Gastrocnemius medialis (tissue), 4 donors: ENCODE measurements around the gene TAMALIN. TPM values are rescaled to one million over a fixed set of nuclear protein-coding genes. Genes with fewer than 3 reads are reported as not detected.

Experiments used
- ATAC-seq, 2 donors: fragments of 150-250 bp; one replicate each; pipeline ENCODE4 v1.9.1; 2016
- DNase-seq, 2 donors: peaks; one replicate each; pipeline ENCODE4 v3.0.0-alpha.2; 2019
- H3K27ac ChIP-seq, 4 donors: fragments of 200-600 bp; sonication (generic); 1 replicate in 1 of 4; 2 replicates in 3 of 4; pipeline ENCODE4 v1.5.1; 2016 to 2018; ENCODE audit warnings: mild to moderate bottlenecking in 2 of 4, moderate library complexity in 1 of 4
- H3K27me3 ChIP-seq, 3 donors: fragments of 200-600 bp; sonication (generic) in 2 of 3; 1 replicate in 1 of 3; 2 replicates in 2 of 3; pipeline versions ENCODE4 v1.5.1 to v1.6.0; 2016 to 2019; ENCODE audit warnings: mild to moderate bottlenecking in 1 of 3, moderate library complexity in 1 of 3
- H3K36me3 ChIP-seq, 2 donors: fragments of 200-600 bp; sonication (generic) in 1 of 2; one replicate each; pipeline ENCODE4 v1.5.1; 2017 to 2018
- H3K4me1 ChIP-seq, 2 donors: fragments of 200-600 bp; sonication (generic) in 1 of 2; one replicate each; pipeline ENCODE4 v1.5.1; 2016 to 2017; ENCODE audit warnings: mild to moderate bottlenecking in 2 of 2
- H3K4me3 ChIP-seq, 4 donors: fragments of 200-600 bp; sonication (generic) in 3 of 4; 1 replicate in 1 of 4; 2 replicates in 3 of 4; pipeline ENCODE4 v1.5.1; 2016 to 2019; ENCODE audit warnings: mild to moderate bottlenecking in 2 of 4
- H3K9me3 ChIP-seq, 3 donors: fragments of 200-600 bp; sonication (generic) in 2 of 3; 1 replicate in 1 of 3; 2 replicates in 2 of 3; pipeline ENCODE4 v1.5.1; 2016 to 2019
- POLR2A ChIP-seq, 2 donors: fragments of 450-650 bp; IDR thresholded peaks; one replicate each; pipeline ENCODE4 v1.6.1; 2017; ENCODE audit warnings: antibody characterized with exemption in 2 of 2, mild to moderate bottlenecking in 2 of 2, moderate library complexity in 2 of 2
- in situ Hi-C, 4 donors: fragments of 200-750 bp; cut with MboI; loops; one replicate each; pipeline versions ENCODE4 v1.15.0 to v1.8.0; 2017; ENCODE audit warnings: low sequenced_read_pairs in 4 of 4
- intact Hi-C: fragments of 100-400 bp; cut with DNase I; formaldehyde crosslinking; loops from one replicate; pipeline ENCODE4 v1.15.1; 2023; ENCODE audit warnings: low total_unique reads
- total RNA-seq, 4 donors: library from RNA; depleted of rRNA; stranded (reverse); fragments of >200 nt; gene quantifications; one replicate each; pipeline versions ENCODE4 v1.1.0 to v1.2.3, GENCODE V29; 2016
- TF ChIP-seq, protein P1 (sequence below), 5 experiments: fragments of 450-650 bp in 3 of 5; fragments of 200-600 bp in 2 of 5; sonication (generic) in 2 of 5; IDR thresholded peaks in 4 of 5; conservative IDR thresholded peaks in 1 of 5; 1 replicate in 4 of 5; 2 replicates in 1 of 5; pipeline ENCODE4 v1.5.1; 2016 to 2019; ENCODE audit warnings: antibody characterized with exemption in 5 of 5, mild to moderate bottlenecking in 3 of 5, moderate library complexity in 3 of 5

The TAMALIN gene
- total RNA-seq, 4 donors from 2014 or later, result 9.3 to 14.9 (median 11.8) TPM

DNA sequence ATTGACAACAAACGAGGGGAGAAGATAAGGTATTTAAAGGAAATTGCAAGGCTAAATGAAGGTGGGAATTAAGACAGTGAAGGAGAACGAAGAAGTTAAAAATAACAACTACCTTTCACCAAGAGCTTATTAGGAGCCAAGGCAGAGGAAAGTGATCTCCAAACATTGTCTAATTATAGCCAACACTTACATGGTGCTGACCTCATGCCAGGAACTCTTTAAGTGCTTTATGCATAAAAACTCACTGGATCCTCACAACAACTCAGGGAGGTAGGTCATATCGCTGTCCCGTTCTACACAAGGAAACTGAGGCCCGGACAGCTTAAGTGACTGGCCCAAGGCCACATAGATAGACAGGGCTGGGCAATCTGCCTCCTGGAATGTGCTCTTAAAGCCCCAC is 19.5 kb downstream of the TAMALIN start:
- H3K9me3 ChIP-seq, result no peaks in the 10 kb centered on the region
- H3K27me3 ChIP-seq, result no peaks in the 10 kb centered on the region
- peak overlapping the region; percentile 86 to 95 (median 92) for H3K27ac ChIP-seq
- in situ Hi-C loops, result loop anchor here (5.0 to 10.0 kb wide), 2 partner anchors 56 to 59 kb away; no protein-coding TSS in a partner anchor
- H3K4me1 ChIP-seq, result peaks cover 52 to 61% of the 10 kb centered on the region in 2 donors
- intact Hi-C loops, result no loop called here
- no peak for DNase-seq
- peak; percentile 12 to 42 for ATAC-seq
- TF ChIP-seq, protein P1, sequence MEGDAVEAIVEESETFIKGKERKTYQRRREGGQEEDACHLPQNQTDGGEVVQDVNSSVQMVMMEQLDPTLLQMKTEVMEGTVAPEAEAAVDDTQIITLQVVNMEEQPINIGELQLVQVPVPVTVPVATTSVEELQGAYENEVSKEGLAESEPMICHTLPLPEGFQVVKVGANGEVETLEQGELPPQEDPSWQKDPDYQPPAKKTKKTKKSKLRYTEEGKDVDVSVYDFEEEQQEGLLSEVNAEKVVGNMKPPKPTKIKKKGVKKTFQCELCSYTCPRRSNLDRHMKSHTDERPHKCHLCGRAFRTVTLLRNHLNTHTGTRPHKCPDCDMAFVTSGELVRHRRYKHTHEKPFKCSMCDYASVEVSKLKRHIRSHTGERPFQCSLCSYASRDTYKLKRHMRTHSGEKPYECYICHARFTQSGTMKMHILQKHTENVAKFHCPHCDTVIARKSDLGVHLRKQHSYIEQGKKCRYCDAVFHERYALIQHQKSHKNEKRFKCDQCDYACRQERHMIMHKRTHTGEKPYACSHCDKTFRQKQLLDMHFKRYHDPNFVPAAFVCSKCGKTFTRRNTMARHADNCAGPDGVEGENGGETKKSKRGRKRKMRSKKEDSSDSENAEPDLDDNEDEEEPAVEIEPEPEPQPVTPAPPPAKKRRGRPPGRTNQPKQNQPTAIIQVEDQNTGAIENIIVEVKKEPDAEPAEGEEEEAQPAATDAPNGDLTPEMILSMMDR (IDR thresholded peaks at IDR 0.05 in 4 of 5, conservative IDR thresholded peaks at IDR 0.05 in 1 of 5), result no peak
- TF ChIP-seq POLR2A (IDR thresholded peaks at IDR 0.05), result no peak
- peak overlapping the region in 2 of 4 donors; percentile 48 to 67 for H3K4me3 ChIP-seq
- H3K36me3 ChIP-seq, result no peaks in the 10 kb centered on the region

DNA sequence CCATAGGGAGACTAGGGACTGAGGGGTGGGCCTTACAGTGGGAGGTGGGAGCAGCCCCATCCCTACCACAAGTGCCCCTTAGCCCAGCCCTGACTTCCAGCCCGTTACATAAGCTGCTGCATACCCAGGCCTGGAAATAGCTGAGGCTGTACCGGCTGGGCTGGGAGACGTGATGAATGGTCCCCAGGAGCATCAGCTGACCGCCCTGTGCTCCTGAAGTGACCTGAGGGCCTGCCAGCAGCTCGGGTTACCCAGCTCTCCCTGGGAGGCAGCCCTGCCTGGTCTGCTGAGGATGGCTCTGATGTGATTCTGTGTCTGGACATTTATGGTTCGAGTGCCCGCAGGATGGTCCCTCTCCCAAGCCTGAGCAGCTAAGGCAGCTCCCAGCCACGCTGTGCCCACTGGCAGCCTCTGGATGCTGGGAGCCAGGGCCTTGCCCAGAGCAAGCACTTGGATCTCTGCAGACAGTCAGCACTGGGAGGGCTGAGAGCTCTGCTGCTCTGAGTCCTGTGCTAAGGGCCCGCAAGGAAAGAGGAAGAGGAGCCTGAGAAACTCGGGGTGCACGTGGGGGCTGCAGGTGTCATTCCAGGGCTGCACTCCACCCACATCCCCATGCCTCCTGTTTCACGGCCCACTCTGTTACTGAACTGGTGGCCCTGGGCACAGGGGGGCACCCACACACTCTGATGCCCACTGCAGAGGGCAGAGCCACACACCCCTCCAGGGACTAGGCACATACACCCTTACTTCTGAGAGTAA is 20.5 kb downstream of the TAMALIN start:
- Histone ChIP-seq H3K27me3 (no peaks in the 10 kb centered on the region), H3K9me3 (no peaks in the 10 kb centered on the region), H3K36me3 (no peaks in the 10 kb centered on the region), H3K4me3 (no peak overlapping the region), H3K27ac (peak overlapping the region; percentile 86 to 95 (median 92)), H3K4me1 (peaks cover 56 to 70% of the 10 kb centered on the region in 2 donors)
- DNase-seq, result peak; percentile 92
- peak; percentile 53 to 63 for ATAC-seq
- intact Hi-C loops, result no loop called here
- peak; percentile 42 to 72 for TF ChIP-seq POLR2A (IDR thresholded peaks at IDR 0.05)
- TF ChIP-seq, protein P1 (IDR thresholded peaks at IDR 0.05 in 4 of 5, conservative IDR thresholded peaks at IDR 0.05 in 1 of 5), result no peak
- in situ Hi-C loops, result loop anchor here (5.0 to 10.0 kb wide), 2 partner anchors 55 to 58 kb away; no protein-coding TSS in a partner anchor

DNA sequence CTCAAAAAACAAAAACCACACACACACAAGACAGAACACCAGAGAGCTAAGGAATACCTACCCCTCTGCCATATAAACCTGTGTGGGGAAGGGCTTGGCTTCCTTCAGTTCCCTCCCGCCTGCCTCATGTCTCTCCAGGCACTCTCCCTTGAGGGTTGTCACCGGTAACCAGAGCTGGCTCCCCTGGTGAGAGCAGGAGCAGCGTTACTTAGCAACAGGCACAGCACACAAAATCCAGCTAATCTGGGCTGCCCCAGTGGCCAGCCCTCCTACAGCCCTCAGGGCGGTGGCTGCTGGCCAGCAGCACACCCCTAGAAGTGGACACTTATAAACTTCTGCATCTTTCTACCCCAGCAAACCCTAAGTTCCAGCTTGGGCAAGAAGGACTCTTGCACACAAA is 22.9 kb downstream of the TAMALIN start:
- no peaks in the 10 kb centered on the region for H3K9me3 ChIP-seq
- H3K27me3 ChIP-seq, result no peaks in the 10 kb centered on the region
- H3K27ac ChIP-seq, result peak overlapping the region; percentile 56 to 95 (median 88)
- ATAC-seq, result no peak
- intact Hi-C loops, result no loop called here
- no peak overlapping the region for H3K4me3 ChIP-seq
- in situ Hi-C loops, result loop anchor here (5.0 to 10.0 kb wide), 2 partner anchors 53 to 55 kb away; no protein-coding TSS in a partner anchor
- H3K36me3 ChIP-seq, result no peaks in the 10 kb centered on the region
- peaks cover 63 to 69% of the 10 kb centered on the region in 2 donors for H3K4me1 ChIP-seq
- TF ChIP-seq POLR2A (IDR thresholded peaks at IDR 0.05), result no peak
- TF ChIP-seq, protein P1 (IDR thresholded peaks at IDR 0.05 in 4 of 5, conservative IDR thresholded peaks at IDR 0.05 in 1 of 5), result no peak
- peak in 1 of 2 donors; percentile 74 for DNase-seq

DNA sequence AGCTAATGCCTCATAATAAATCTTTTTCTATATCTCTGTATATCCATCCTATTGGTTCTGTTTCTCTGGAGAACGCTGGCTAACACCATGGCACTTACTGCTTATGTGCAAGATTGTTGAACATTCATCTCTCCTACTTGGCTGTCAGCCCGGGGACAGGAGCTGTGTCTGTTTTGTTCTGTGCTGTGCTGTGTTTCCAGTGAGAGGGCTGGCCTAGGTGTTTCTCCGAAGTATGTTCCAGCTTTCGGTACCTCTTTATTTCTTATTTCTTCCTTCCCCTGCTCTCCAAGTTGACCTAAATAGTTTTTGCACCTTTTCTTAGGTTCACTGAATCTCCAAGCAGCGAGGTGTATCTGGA is 25.7 kb downstream of the TAMALIN start:
- ATAC-seq (peak; percentile 57 to 67), DNase-seq (peak; percentile 80 to 83)
- in situ Hi-C loops (no loop called here), intact Hi-C loops (loop anchor here (2.0 kb wide), 1 partner anchor 36 kb away; the partner anchor contains the start of gene ATG101)
- Histone ChIP-seq H3K36me3 (no peaks in the 10 kb centered on the region), H3K4me1 (peaks cover 49 to 61% of the 10 kb centered on the region in 2 donors), H3K27ac (peak overlapping the region; percentile 91 to 95 (median 92)), H3K27me3 (no peaks in the 10 kb centered on the region), H3K4me3 (peak overlapping the region; percentile 44 to 53 (median 48)), H3K9me3 (no peaks in the 10 kb centered on the region)
- TF ChIP-seq, protein P1 (IDR thresholded peaks at IDR 0.05 in 4 of 5, conservative IDR thresholded peaks at IDR 0.05 in 1 of 5), result no peak
- no peak for TF ChIP-seq POLR2A (IDR thresholded peaks at IDR 0.05)
